Naive thymus-derived CD8-positive, alpha-beta T cell (primary cell): ENCODE data around the gene CD200R1. TPM values are rescaled to one million over a fixed set of nuclear protein-coding genes. Genes with fewer than 3 reads are reported as not detected.

Experiments used
- ATAC-seq, 2 donors: fragments of 150-1000 bp; cut with Tn5 transposase in 1 of 2; sonication (Bioruptor Pico), chemical (Tn5 transposase) in 1 of 2; 1 replicate in 1 of 2; 2 replicates in 1 of 2; pipeline ENCODE4 v1.10.0; 2021; ENCODE audit warnings: mild to moderate bottlenecking in 2 of 2, moderate library complexity in 2 of 2
- POLR2A ChIA-PET: fragments of 350-600 bp; sonication (Branson Sonifier 250); formaldehyde crosslinking; loops from one replicate; lab custom pipeline; 2021; ENCODE audit warnings: antibody characterized with exemption; lab: Charles Lee
- DNase-seq, 10 donors: peaks; one replicate each; pipeline versions ENCODE4 v3.0.0 to v3.0.0-alpha.2; 2020 to 2022
- H3K27ac Mint-ChIP-seq, 10 donors: one replicate each; pipeline ENCODE4 v1.8.0; 2020 to 2022; ENCODE audit warnings: mild to moderate bottlenecking in 10 of 10, mixed read lengths in 10 of 10, moderate library complexity in 4 of 10, inconsistent platforms in 1 of 10
- H3K27me3 Mint-ChIP-seq, 5 donors: one replicate each; pipeline ENCODE4 v1.8.0; 2021 to 2022; ENCODE audit warnings: mixed read lengths in 5 of 5
- H3K36me3 Mint-ChIP-seq, 3 donors: one replicate each; pipeline ENCODE4 v1.8.0; 2020 to 2022; ENCODE audit warnings: mixed read lengths in 3 of 3, mild to moderate bottlenecking in 2 of 3, inconsistent platforms in 1 of 3
- H3K4me1 Mint-ChIP-seq, 4 donors: one replicate each; pipeline ENCODE4 v1.8.0; 2021 to 2022; ENCODE audit warnings: mixed read lengths in 4 of 4
- H3K4me3 Mint-ChIP-seq, 10 donors: one replicate each; pipeline ENCODE4 v1.8.0; 2020 to 2022; ENCODE audit warnings: mild to moderate bottlenecking in 10 of 10, mixed read lengths in 10 of 10, moderate library complexity in 6 of 10, inconsistent platforms in 1 of 10
- H3K9me3 Mint-ChIP-seq, 9 donors: one replicate each; pipeline ENCODE4 v1.8.0; 2020 to 2022; ENCODE audit warnings: mixed read lengths in 9 of 9, mild to moderate bottlenecking in 3 of 9, inconsistent platforms in 1 of 9, moderate library complexity in 1 of 9
- polyA plus RNA-seq, 3 donors: library from polyadenylated mRNA; unstranded; fragments of 300-500 nt; fragmentation: Illumina TruSeq; gene quantifications; one replicate each; pipeline ENCODE4 v1.2.3, GENCODE V29; 2021
- total RNA-seq, 8 experiments: library from RNA in 2 of 8; stranded (reverse) in 2 of 8; gene quantifications; one replicate each; pipeline ENCODE4 v1.2.3 and lab custom pipeline; 2021 to 2026

The CD200R1 gene
- total and polyA plus RNA-seq, 5 experiments from 2014 or later: 6.4 to 11.0 (median 8.8) TPM

DNA sequence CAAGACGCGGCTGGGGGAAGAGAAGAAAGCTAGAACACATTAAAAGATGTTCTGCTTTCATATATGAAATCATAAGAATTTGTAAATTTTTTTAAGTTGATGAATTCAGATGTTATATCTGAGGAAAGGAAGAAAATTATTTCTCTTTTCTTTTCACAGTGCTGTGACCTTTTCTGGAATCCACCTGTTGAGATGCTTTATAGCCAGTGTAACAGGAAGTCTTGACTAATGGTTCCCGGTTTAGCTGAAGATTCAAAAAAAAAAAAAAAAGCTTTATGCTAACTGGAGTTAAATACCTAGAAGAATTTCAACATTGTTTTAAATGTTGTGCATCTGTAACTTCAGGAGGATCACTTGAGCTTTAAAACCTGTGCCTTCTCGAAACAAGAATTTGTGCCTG is 25.8 kb upstream of the CD200R1 start:
- Mint-ChIP-seq H3K27ac (peak overlapping the region; percentile 37 to 94 (median 74)), H3K9me3 (no peaks in the 10 kb centered on the region), H3K4me1 (peaks cover 18 to 57% (median 50%) of the 10 kb centered on the region in 4 donors), H3K27me3 (no peaks in the 10 kb centered on the region), H3K36me3 (peaks cover 0 to 85% (median 18%) of the 10 kb centered on the region in 3 donors), H3K4me3 (peak overlapping the region in 1 of 10 donors; percentile 55)
- ATAC-seq: peak in 1 of 2 donors; percentile 11
- no peak for DNase-seq
- POLR2A ChIA-PET: no interaction called here

GRCh38 chr3:112995800-112996199 is 20.9 kb upstream of the CD200R1 start:
- ATAC-seq (no peak), DNase-seq (no peak)
- no peaks in the 10 kb centered on the region for H3K27me3 Mint-ChIP-seq
- H3K4me1 Mint-ChIP-seq: peaks cover 13 to 58% (median 52%) of the 10 kb centered on the region in 4 donors
- H3K36me3 Mint-ChIP-seq: peaks cover 0 to 68% (median 14%) of the 10 kb centered on the region in 3 donors
- peak overlapping the region in 4 of 10 donors; percentile 17 to 95 (median 54) for H3K27ac Mint-ChIP-seq
- no peaks in the 10 kb centered on the region for H3K9me3 Mint-ChIP-seq
- H3K4me3 Mint-ChIP-seq: no peak overlapping the region
- POLR2A ChIA-PET: no interaction called here

DNA sequence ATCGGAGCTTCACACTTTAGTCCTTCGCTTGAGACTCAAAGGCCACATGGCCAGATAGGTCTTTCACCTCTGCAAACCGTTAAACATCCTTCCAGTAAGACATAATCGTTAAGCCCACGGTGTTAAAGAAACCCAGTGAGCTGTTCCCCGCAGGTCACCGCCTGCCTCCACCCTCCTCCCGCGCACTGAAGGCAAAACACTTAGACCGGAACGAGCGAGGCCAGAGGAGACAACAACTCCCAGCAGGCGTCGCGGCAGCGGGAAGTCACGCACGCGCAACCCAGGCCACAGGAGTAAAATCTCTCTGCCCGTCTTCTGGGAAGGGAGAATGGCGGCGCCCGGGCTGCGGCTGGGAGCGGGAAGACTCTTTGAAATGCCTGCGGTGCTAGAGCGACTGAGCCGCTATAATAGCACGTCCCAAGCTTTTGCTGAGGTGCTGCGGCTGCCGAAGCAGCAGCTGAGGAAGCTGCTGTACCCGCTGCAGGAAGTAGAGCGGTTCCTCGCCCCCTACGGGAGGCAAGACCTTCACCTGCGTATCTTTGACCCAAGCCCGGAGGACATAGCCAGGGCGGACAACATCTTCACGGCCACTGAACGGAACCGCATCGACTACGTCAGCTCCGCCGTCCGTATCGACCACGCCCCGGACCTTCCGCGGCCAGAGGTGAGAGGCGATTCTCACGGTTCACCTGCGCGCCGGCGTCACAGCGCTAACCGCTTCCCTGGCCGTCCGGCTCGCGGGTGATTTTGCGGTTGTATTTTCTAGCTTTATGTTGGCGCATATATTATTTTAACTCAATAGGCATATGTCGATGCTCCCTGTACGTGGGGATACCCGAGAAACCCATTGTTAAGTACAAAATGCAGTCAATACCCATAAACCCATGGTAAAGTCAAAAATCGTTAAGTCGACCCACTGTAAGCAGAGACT is 16.0 kb upstream of the CD200R1 start, which contains the start of gene GTPBP8:
Gene GTPBP8, plus strand, starts transcription at position 313 of the 931 bp plus-strand sequence. Its CDS starts 16 bp downstream, at position 329.
- H3K4me3 Mint-ChIP-seq: peak within 1 kb of the TSS; percentile 87 to 98 (median 94)
- ATAC-seq: peak; percentile 90 to 93

DNA sequence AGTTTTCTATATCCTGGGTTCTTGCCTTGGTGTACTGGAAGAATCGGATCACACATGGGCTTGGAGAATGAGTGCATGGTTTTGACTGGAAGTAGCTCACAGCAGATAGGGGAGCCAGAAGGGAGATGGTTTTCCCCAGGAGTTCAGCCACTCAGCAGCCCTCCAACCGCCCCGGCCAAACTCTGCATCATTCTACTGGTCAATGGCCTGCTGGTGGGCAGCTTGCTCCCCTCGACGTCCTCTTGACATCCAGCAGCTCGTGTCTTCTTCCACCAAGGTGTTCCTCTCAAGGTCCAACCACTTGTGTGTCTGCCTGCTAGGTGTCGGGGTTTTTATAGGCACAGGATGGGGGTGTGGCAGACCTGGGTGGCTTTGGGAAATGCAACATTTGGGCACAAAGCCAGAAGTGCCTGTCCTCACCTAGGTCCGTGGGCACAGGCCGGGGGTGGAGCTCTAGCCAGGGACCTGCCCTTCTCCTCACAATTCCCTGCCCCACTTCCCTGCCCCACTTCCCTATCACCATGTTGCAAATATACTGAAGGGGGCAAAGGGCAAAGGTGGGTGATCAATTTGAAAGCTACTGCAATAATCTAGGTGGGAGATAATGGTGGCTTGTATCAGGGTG is 12.9 kb upstream of the CD200R1 start:
- Mint-ChIP-seq H3K9me3 (no peaks in the 10 kb centered on the region), H3K4me3 (peak overlapping the region in 1 of 10 donors; percentile 11), H3K4me1 (peaks cover 15 to 51% (median 40%) of the 10 kb centered on the region in 4 donors), H3K27ac (peak overlapping the region in 4 of 10 donors; percentile 46 to 66 (median 63)), H3K27me3 (no peaks in the 10 kb centered on the region), H3K36me3 (no peaks in the 10 kb centered on the region)
- DNase-seq (no peak), ATAC-seq (no peak)
- POLR2A ChIA-PET: interaction anchor here (1.3 to 1.5 kb wide), 3 partner anchors 12 to 19 kb away, joined by 3 to 5 read pairs (median 4); partner anchors contain the start of gene CD200R1

More for the DNA sequence above, 16.0 kb upstream of the CD200R1 start, which contains the start of gene GTPBP8:
- peak; percentile 67 to 87 (median 78) for DNase-seq
- POLR2A ChIA-PET: interaction anchor here (0.6 to 3.0 kb wide), 12 partner anchors 9 to 503 kb away, joined by 3 to 25 read pairs (median 6); partner anchors contain the start of genes ATG3, CD200R1 and SLC35A5
- H3K9me3 Mint-ChIP-seq: no peaks in the 10 kb centered on the region
- no peaks in the 10 kb centered on the region for H3K27me3 Mint-ChIP-seq
- H3K27ac Mint-ChIP-seq: peak within 1 kb of the TSS; percentile 90 to 98 (median 96)
- peaks cover 22 to 52% (median 49%) of the 10 kb centered on the region in 4 donors for H3K4me1 Mint-ChIP-seq
- H3K36me3 Mint-ChIP-seq: peaks cover 0 to 25% (median 2%) of the 10 kb centered on the region in 3 donors

DNA sequence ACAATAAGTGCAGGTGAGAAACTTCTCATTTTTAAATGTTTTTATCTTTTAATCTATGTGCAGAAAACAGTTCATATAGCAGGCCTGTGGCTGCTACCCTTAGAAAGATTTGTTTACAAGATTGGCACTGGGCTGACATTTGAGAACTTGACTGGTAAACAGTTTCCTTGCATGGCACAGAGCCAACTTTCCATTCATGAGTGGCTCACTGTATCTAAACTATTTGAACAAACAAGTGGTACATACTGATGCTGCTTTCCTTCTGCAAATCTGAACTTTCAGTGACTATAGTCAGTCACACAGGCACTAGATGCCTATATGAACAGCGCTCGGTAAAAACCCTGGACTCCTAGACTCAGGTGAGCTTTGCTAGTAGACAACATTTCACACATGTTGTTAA is 9.6 kb upstream of the CD200R1 start:
- H3K27ac Mint-ChIP-seq: peak overlapping the region in 4 of 10 donors; percentile 2 to 79 (median 31)
- no peaks in the 10 kb centered on the region for H3K36me3 Mint-ChIP-seq
- peaks cover 5 to 32% (median 17%) of the 10 kb centered on the region in 4 donors for H3K4me1 Mint-ChIP-seq
- DNase-seq: peak in 1 of 10 donors; percentile 15
- H3K4me3 Mint-ChIP-seq: no peak overlapping the region
- no peaks in the 10 kb centered on the region for H3K27me3 Mint-ChIP-seq
- POLR2A ChIA-PET: no interaction called here
- ATAC-seq: peak in 1 of 2 donors; percentile 53
- H3K9me3 Mint-ChIP-seq: no peaks in the 10 kb centered on the region

DNA sequence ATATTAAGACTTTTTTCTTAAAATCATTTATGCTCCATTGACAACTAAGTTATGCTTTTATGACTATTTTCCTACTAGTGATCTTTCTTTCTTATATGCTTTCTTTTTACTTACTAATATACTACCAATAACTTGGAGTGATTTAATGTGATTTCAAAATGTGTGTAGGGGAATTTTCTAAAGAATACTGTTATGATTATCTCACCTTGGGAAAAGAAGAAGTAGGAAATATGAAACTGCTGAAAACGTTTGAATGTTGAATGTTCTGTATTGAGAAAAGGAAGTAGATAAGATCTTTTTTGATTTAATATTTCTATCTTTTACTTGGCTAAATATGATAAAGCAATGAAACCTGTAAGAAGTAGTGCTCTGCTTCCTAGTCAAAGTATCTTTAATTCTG is 7.8 kb upstream of the CD200R1 start:
- DNase-seq: no peak
- no peak for ATAC-seq
- Mint-ChIP-seq H3K4me1 (peaks cover 15 to 45% (median 31%) of the 10 kb centered on the region in 4 donors), H3K36me3 (no peaks in the 10 kb centered on the region), H3K9me3 (no peaks in the 10 kb centered on the region), H3K4me3 (no peak overlapping the region), H3K27ac (peak overlapping the region in 3 of 10 donors; percentile 5 to 55 (median 42)), H3K27me3 (no peaks in the 10 kb centered on the region)
- POLR2A ChIA-PET: no interaction called here

- Mint-ChIP-seq H3K36me3 (no peaks in the 10 kb centered on the region), H3K4me1 (peaks cover 25 to 67% (median 52%) of the 10 kb centered on the region in 4 donors), H3K9me3 (no peaks in the 10 kb centered on the region), H3K27ac (no peak overlapping the region), H3K27me3 (no peaks in the 10 kb centered on the region), H3K4me3 (no peak overlapping the region)
- no peak for DNase-seq
- ATAC-seq: no peak
- POLR2A ChIA-PET: no interaction called here
Measured at GRCh38 chr3:112980080-112980479, 5.2 kb upstream of the CD200R1 start.

DNA sequence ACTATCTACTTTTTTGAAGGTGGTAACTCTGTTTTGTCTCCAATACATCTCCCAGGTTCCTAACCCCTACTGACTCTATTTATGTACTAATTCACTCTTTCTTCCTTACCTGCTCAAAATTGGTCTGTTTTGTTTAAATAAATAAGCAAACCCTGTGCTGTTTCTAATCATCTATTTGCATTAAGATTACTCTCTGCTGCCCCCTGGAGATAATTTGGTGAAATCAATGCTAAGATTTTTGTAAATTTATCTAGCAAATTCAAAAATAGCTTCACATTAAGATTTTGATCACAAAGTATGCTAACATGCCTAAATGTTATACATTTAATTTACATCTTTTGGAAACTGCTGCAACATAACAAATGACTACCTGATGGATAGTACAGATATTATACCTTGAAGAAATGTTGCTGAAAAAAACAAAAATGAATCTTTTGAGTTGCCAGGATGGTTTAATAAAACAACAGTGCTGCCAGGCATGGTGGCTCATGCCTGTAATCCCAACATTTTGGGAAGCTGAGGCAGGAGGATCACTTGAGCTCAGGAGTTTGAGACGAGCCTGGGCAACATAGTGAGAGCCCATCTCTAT is 4.4 kb upstream of the CD200R1 start:
- Mint-ChIP-seq H3K27ac (peak overlapping the region in 4 of 10 donors; percentile 1 to 83 (median 15)), H3K36me3 (no peaks in the 10 kb centered on the region), H3K4me3 (no peak overlapping the region), H3K27me3 (no peaks in the 10 kb centered on the region), H3K9me3 (no peaks in the 10 kb centered on the region), H3K4me1 (peaks cover 29 to 67% (median 50%) of the 10 kb centered on the region in 4 donors)
- DNase-seq: peak in 4 of 10 donors; percentile 24 to 70 (median 68)
- POLR2A ChIA-PET: interaction anchor here (1.0 to 1.2 kb wide), 2 partner anchors 11 to 239 kb away, joined by 5 to 8 read pairs; partner anchors contain the start of gene GTPBP8
- no peak for ATAC-seq

DNA sequence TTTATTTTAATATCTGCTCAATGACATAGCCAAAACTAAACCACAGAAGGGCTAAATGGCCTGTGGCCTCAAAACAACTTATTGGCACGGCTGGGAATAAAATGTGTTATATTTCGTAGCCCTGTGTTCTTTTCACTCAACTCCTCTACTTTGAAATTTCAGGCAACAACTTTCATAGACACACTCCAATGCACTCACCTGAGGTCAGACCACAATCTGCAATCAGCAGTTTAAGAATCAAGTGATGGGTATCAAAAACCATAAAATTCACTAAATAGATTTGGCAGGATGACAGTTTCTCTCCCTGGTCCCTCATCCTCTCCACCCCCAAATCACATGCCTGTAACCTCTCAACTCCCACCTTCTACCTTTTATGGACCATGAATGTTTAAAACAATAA is 2.0 kb upstream of the CD200R1 start:
- Mint-ChIP-seq H3K27ac (peak overlapping the region; percentile 85 to 100 (median 95)), H3K4me1 (peaks cover 34 to 72% (median 61%) of the 10 kb centered on the region in 4 donors), H3K9me3 (no peaks in the 10 kb centered on the region), H3K27me3 (no peaks in the 10 kb centered on the region), H3K4me3 (peak overlapping the region in 9 of 10 donors; percentile 20 to 96 (median 62)), H3K36me3 (no peaks in the 10 kb centered on the region)
- no peak for ATAC-seq
- POLR2A ChIA-PET: interaction anchor here (1.3 kb wide), 2 partner anchors 11 to 13 kb away, joined by 4 to 5 read pairs; no protein-coding TSS in a partner anchor
- peak in 2 of 10 donors; percentile 14 to 18 for DNase-seq

GRCh38 chr3:112976001-112976400 is 1.1 kb upstream of the CD200R1 start:
- Mint-ChIP-seq H3K4me3 (peak overlapping the region; percentile 54 to 96 (median 86)), H3K27ac (peak overlapping the region; percentile 92 to 100 (median 96)), H3K27me3 (no peaks in the 10 kb centered on the region), H3K9me3 (no peaks in the 10 kb centered on the region), H3K36me3 (no peaks in the 10 kb centered on the region), H3K4me1 (peaks cover 40 to 81% (median 70%) of the 10 kb centered on the region in 4 donors)
- ATAC-seq (no peak), DNase-seq (no peak)
- POLR2A ChIA-PET: interaction anchor here (1.2 to 1.3 kb wide), 3 partner anchors 10 to 14 kb away, joined by 3 to 5 read pairs (median 4); no protein-coding TSS in a partner anchor

DNA sequence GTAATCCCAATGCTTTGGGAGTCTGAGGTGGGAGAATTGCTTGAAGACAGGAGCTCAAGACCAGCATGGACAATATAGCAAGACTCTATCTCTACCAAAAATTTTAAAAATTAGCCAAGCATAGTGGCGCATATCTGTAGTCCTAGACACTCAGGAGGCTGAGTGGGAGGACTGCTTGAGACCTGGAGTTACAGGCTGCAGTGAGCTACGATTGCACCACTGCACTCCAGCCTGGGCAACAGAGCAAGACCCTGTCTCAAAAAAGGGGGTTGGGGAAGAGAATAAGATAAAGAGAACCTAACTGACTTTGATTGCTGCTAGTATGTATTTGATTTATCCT is 755 bp downstream of the CD200R1 start:
- POLR2A ChIA-PET: no interaction called here
- Mint-ChIP-seq H3K36me3 (no peaks in the 10 kb centered on the region), H3K9me3 (no peaks in the 10 kb centered on the region), H3K4me3 (peak overlapping the region; percentile 85 to 98 (median 94)), H3K27me3 (no peaks in the 10 kb centered on the region), H3K4me1 (peaks cover 41 to 91% (median 80%) of the 10 kb centered on the region in 4 donors), H3K27ac (peak overlapping the region; percentile 92 to 100 (median 96))
- DNase-seq (no peak), ATAC-seq (peak; percentile 22 to 31)
